ENCODE results near the gene PLPP4.

Gene PLPP4

GRCh38 chr10:120514959-120515358 lies 57.9 kb downstream of the PLPP4 start:
- Mint-ChIP-seq H3K27ac (no peak overlapping the region), H3K4me3 (no peak overlapping the region), H3K27me3 (peaks cover 1% of the 10 kb centered on the region), H3K36me3 (no peaks in the 10 kb centered on the region), H3K4me1 (no peaks in the 10 kb centered on the region), H3K9me3 (no peaks in the 10 kb centered on the region)

GRCh38 chr10:120515741-120516140 lies 58.7 kb downstream of the PLPP4 start:
- H3K4me1 Mint-ChIP-seq, result no peaks in the 10 kb centered on the region
- no peak overlapping the region for H3K4me3 Mint-ChIP-seq
- peaks cover 1% of the 10 kb centered on the region for H3K27me3 Mint-ChIP-seq
- H3K27ac Mint-ChIP-seq, result no peak overlapping the region
- no peaks in the 10 kb centered on the region for H3K9me3 Mint-ChIP-seq
- H3K36me3 Mint-ChIP-seq, result no peaks in the 10 kb centered on the region

- H3K4me3 Mint-ChIP-seq, result no peak overlapping the region
- no peaks in the 10 kb centered on the region for H3K4me1 Mint-ChIP-seq
- no peak overlapping the region for H3K27ac Mint-ChIP-seq
- H3K36me3 Mint-ChIP-seq, result no peaks in the 10 kb centered on the region
- H3K9me3 Mint-ChIP-seq, result no peaks in the 10 kb centered on the region
- peaks cover 1% of the 10 kb centered on the region for H3K27me3 Mint-ChIP-seq
Measured at GRCh38 chr10:120516426-120516825, 59.4 kb downstream of the PLPP4 start.

GRCh38 chr10:120517196-120517595 lies 60.2 kb downstream of the PLPP4 start:
- Mint-ChIP-seq H3K4me1 (no peaks in the 10 kb centered on the region), H3K9me3 (no peaks in the 10 kb centered on the region), H3K27me3 (peaks cover 1% of the 10 kb centered on the region), H3K36me3 (no peaks in the 10 kb centered on the region), H3K27ac (no peak overlapping the region), H3K4me3 (no peak overlapping the region)

GRCh38 chr10:120517881-120518484 lies 61.0 kb downstream of the PLPP4 start:
- Mint-ChIP-seq H3K27ac (no peak overlapping the region), H3K4me3 (no peak overlapping the region), H3K9me3 (no peaks in the 10 kb centered on the region), H3K36me3 (no peaks in the 10 kb centered on the region), H3K4me1 (no peaks in the 10 kb centered on the region), H3K27me3 (peaks cover 1% of the 10 kb centered on the region)

GRCh38 chr10:120521880-120522279 lies 64.9 kb downstream of the PLPP4 start:
- H3K4me1 Mint-ChIP-seq, result no peaks in the 10 kb centered on the region
- H3K27ac Mint-ChIP-seq, result no peak overlapping the region

GRCh38 chr10:120527691-120528090 lies 70.7 kb downstream of the PLPP4 start:
- Mint-ChIP-seq H3K27ac (no peak overlapping the region), H3K27me3 (no peaks in the 10 kb centered on the region), H3K4me3 (no peak overlapping the region), H3K4me1 (no peaks in the 10 kb centered on the region), H3K9me3 (peaks cover 5% of the 10 kb centered on the region), H3K36me3 (no peaks in the 10 kb centered on the region)

More at GRCh38 chr10:120521880-120522279, 64.9 kb downstream of the PLPP4 start:
- H3K36me3 Mint-ChIP-seq, result no peaks in the 10 kb centered on the region
- H3K9me3 Mint-ChIP-seq, result no peaks in the 10 kb centered on the region
- H3K27me3 Mint-ChIP-seq, result no peaks in the 10 kb centered on the region
- no peak overlapping the region for H3K4me3 Mint-ChIP-seq

GRCh38 chr10:120530699-120531098 lies 73.7 kb downstream of the PLPP4 start:
- Mint-ChIP-seq H3K4me3 (no peak overlapping the region), H3K27me3 (peaks cover 2% of the 10 kb centered on the region)

GRCh38 chr10:120538091-120538490 lies 81.1 kb downstream of the PLPP4 start:
- no peaks in the 10 kb centered on the region for H3K36me3 Mint-ChIP-seq
- H3K4me3 Mint-ChIP-seq, result no peak overlapping the region
- H3K9me3 Mint-ChIP-seq, result peaks cover 18% of the 10 kb centered on the region
- H3K27me3 Mint-ChIP-seq, result peaks cover 3% of the 10 kb centered on the region
- no peaks in the 10 kb centered on the region for H3K4me1 Mint-ChIP-seq
- no peak overlapping the region for H3K27ac Mint-ChIP-seq

More at GRCh38 chr10:120530699-120531098, 73.7 kb downstream of the PLPP4 start:
- H3K27ac Mint-ChIP-seq, result no peak overlapping the region
- peaks cover 23% of the 10 kb centered on the region for H3K9me3 Mint-ChIP-seq
- no peaks in the 10 kb centered on the region for H3K4me1 Mint-ChIP-seq
- H3K36me3 Mint-ChIP-seq, result no peaks in the 10 kb centered on the region

- no peak overlapping the region for H3K4me3 Mint-ChIP-seq
- peaks cover 8% of the 10 kb centered on the region for H3K9me3 Mint-ChIP-seq
- H3K4me1 Mint-ChIP-seq, result no peaks in the 10 kb centered on the region
- peaks cover 3% of the 10 kb centered on the region for H3K27me3 Mint-ChIP-seq
- H3K36me3 Mint-ChIP-seq, result no peaks in the 10 kb centered on the region
- no peak overlapping the region for H3K27ac Mint-ChIP-seq
Measured at GRCh38 chr10:120539076-120539475, 82.0 kb downstream of the PLPP4 start.

- Mint-ChIP-seq H3K4me3 (no peak overlapping the region), H3K9me3 (no peaks in the 10 kb centered on the region), H3K36me3 (no peaks in the 10 kb centered on the region), H3K4me1 (no peaks in the 10 kb centered on the region), H3K27me3 (peaks cover 4% of the 10 kb centered on the region), H3K27ac (no peak overlapping the region)
Measured at GRCh38 chr10:120540486-120540885, 83.5 kb downstream of the PLPP4 start.

- Mint-ChIP-seq H3K9me3 (no peaks in the 10 kb centered on the region), H3K27ac (no peak overlapping the region), H3K27me3 (peaks cover 2% of the 10 kb centered on the region), H3K36me3 (no peaks in the 10 kb centered on the region), H3K4me1 (no peaks in the 10 kb centered on the region), H3K4me3 (no peak overlapping the region)
Measured at GRCh38 chr10:120541984-120542383, 85.0 kb downstream of the PLPP4 start.

- H3K27ac Mint-ChIP-seq, result no peak overlapping the region
- no peak overlapping the region for H3K4me3 Mint-ChIP-seq
- H3K9me3 Mint-ChIP-seq, result no peaks in the 10 kb centered on the region
- no peaks in the 10 kb centered on the region for H3K4me1 Mint-ChIP-seq
- no peaks in the 10 kb centered on the region for H3K36me3 Mint-ChIP-seq
- H3K27me3 Mint-ChIP-seq, result peaks cover 2% of the 10 kb centered on the region
Measured at GRCh38 chr10:120542591-120542990, 85.6 kb downstream of the PLPP4 start.

GRCh38 chr10:120543291-120543690 lies 86.3 kb downstream of the PLPP4 start:
- Mint-ChIP-seq H3K27me3 (peaks cover 2% of the 10 kb centered on the region), H3K4me1 (no peaks in the 10 kb centered on the region)

GRCh38 chr10:120548210-120548609 lies 91.2 kb downstream of the PLPP4 start:
- H3K4me1 Mint-ChIP-seq, result no peaks in the 10 kb centered on the region
- H3K36me3 Mint-ChIP-seq, result no peaks in the 10 kb centered on the region
- H3K9me3 Mint-ChIP-seq, result no peaks in the 10 kb centered on the region
- H3K4me3 Mint-ChIP-seq, result no peak overlapping the region
- H3K27ac Mint-ChIP-seq, result no peak overlapping the region
- H3K27me3 Mint-ChIP-seq, result peaks cover 2% of the 10 kb centered on the region

More at GRCh38 chr10:120543291-120543690, 86.3 kb downstream of the PLPP4 start:
- no peaks in the 10 kb centered on the region for H3K36me3 Mint-ChIP-seq
- H3K27ac Mint-ChIP-seq, result no peak overlapping the region
- H3K9me3 Mint-ChIP-seq, result no peaks in the 10 kb centered on the region
- no peak overlapping the region for H3K4me3 Mint-ChIP-seq

GRCh38 chr10:120552262-120552661 lies 95.2 kb downstream of the PLPP4 start:
- Mint-ChIP-seq H3K27me3 (no peaks in the 10 kb centered on the region), H3K9me3 (no peaks in the 10 kb centered on the region), H3K27ac (no peak overlapping the region), H3K4me1 (no peaks in the 10 kb centered on the region), H3K4me3 (no peak overlapping the region), H3K36me3 (no peaks in the 10 kb centered on the region)

GRCh38 chr10:120553911-120554310 lies 96.9 kb downstream of the PLPP4 start:
- no peaks in the 10 kb centered on the region for H3K4me1 Mint-ChIP-seq
- no peaks in the 10 kb centered on the region for H3K9me3 Mint-ChIP-seq
- no peaks in the 10 kb centered on the region for H3K36me3 Mint-ChIP-seq
- no peak overlapping the region for H3K4me3 Mint-ChIP-seq
- H3K27me3 Mint-ChIP-seq, result peaks cover 2% of the 10 kb centered on the region
- H3K27ac Mint-ChIP-seq, result no peak overlapping the region
